Tibial nerve (tissue), 3 donors: ENCODE results near the gene DAP.

Experiments
- POLR2A ChIP-seq, 2 donors: fragments of 450-650 bp; IDR thresholded peaks; one replicate each; pipeline ENCODE4 v1.6.1; 2017; ENCODE audit warnings: antibody characterized with exemption in 2 of 2, mild to moderate bottlenecking in 2 of 2, moderate library complexity in 2 of 2
- TF ChIP-seq, protein P1 (sequence below), 5 experiments: fragments of 200-600 bp in 3 of 5; fragments of 450-650 bp in 2 of 5; sonication (generic) in 3 of 5; IDR thresholded peaks; one replicate each; pipeline ENCODE4 v1.5.1; 2016 to 2019; ENCODE audit warnings: antibody characterized with exemption in 5 of 5, mild to moderate bottlenecking in 3 of 5, moderate library complexity in 2 of 5

DNA sequence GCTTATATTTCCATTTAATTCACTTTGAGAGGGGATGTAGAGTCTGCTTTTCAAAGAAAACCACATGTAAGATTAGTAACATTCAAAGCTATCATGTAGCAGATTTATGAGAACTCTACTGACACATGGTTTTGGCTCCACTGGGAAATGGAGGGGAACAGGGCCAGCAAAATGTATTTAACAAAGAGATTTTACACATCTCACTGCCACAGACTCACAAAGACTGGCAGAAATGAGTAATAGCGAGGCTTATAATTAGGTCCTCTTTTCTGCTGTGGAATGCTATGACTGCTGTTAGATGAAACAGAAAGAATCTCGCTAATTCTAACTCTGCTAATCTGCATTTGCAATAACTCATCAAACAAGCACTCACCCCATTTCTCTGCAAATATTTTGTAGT is 4.5 kb downstream of the DAP start:
- TF ChIP-seq POLR2A (IDR thresholded peaks at IDR 0.05) = no peak
- TF ChIP-seq, protein P1, sequence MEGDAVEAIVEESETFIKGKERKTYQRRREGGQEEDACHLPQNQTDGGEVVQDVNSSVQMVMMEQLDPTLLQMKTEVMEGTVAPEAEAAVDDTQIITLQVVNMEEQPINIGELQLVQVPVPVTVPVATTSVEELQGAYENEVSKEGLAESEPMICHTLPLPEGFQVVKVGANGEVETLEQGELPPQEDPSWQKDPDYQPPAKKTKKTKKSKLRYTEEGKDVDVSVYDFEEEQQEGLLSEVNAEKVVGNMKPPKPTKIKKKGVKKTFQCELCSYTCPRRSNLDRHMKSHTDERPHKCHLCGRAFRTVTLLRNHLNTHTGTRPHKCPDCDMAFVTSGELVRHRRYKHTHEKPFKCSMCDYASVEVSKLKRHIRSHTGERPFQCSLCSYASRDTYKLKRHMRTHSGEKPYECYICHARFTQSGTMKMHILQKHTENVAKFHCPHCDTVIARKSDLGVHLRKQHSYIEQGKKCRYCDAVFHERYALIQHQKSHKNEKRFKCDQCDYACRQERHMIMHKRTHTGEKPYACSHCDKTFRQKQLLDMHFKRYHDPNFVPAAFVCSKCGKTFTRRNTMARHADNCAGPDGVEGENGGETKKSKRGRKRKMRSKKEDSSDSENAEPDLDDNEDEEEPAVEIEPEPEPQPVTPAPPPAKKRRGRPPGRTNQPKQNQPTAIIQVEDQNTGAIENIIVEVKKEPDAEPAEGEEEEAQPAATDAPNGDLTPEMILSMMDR (IDR thresholded peaks at IDR 0.05) = no peak
